Measurements from ENCODE around the gene ZKSCAN1.
"Not testable (repeated sequence)": the region's sequence is repeated elsewhere in the genome, so short reads cannot be mapped to it uniquely, and the experiment has no call there.

ZKSCAN1 gene

GRCh38 chr7:100015232-100016214 lies at the start of gene ZKSCAN1:
TSS of gene ZKSCAN1 (plus strand) at chr7:100015596. CDS start at chr7:100023507, 7,911 bp downstream.
- peak; percentile 63 to 70 for DNase-seq (ENCODE audit: low read depth in 2 of 2)

- DNase-seq (ENCODE audit: low read depth in 2 of 2) = no peak
Observed at GRCh38 chr7:99969298-99969697, 46.1 kb upstream of the ZKSCAN1 start.

GRCh38 chr7:99969813-99970212 lies 45.6 kb upstream of the ZKSCAN1 start:
- not testable (repeated sequence) for DNase-seq (ENCODE audit: low read depth in 2 of 2)

- DNase-seq (ENCODE audit: low read depth in 2 of 2) = no peak
Observed at GRCh38 chr7:99971242-99971641, 44.2 kb upstream of the ZKSCAN1 start.

GRCh38 chr7:99973817-99974216 lies 41.6 kb upstream of the ZKSCAN1 start:
- DNase-seq (ENCODE audit: low read depth in 2 of 2) = not testable (repeated sequence)

GRCh38 chr7:99974681-99975080 lies 40.7 kb upstream of the ZKSCAN1 start:
- no peak for DNase-seq (ENCODE audit: low read depth in 2 of 2)

GRCh38 chr7:99975782-99976521 lies 39.4 kb upstream of the ZKSCAN1 start, which contains the start of gene AZGP1:
TSS of gene AZGP1 (minus strand) at chr7:99976031. CDS start at chr7:99976020, 11 bp downstream.
- DNase-seq (ENCODE audit: low read depth in 2 of 2) = no peak

GRCh38 chr7:99976626-99977025 lies 38.8 kb upstream of the ZKSCAN1 start:
- no peak for DNase-seq (ENCODE audit: low read depth in 2 of 2)

- DNase-seq (ENCODE audit: low read depth in 2 of 2) = peak; percentile 36 to 48
Observed at GRCh38 chr7:99979814-99980225, 35.6 kb upstream of the ZKSCAN1 start.

GRCh38 chr7:99980448-99980872 lies 34.9 kb upstream of the ZKSCAN1 start:
- not testable (repeated sequence) for DNase-seq (ENCODE audit: low read depth in 2 of 2)

- not testable (repeated sequence) for DNase-seq (ENCODE audit: low read depth in 2 of 2)
Observed at GRCh38 chr7:99981066-99981465, 34.3 kb upstream of the ZKSCAN1 start.

- no peak for DNase-seq (ENCODE audit: low read depth in 2 of 2)
Observed at GRCh38 chr7:99984593-99984992, 30.8 kb upstream of the ZKSCAN1 start.

GRCh38 chr7:99987306-99987705 lies 28.1 kb upstream of the ZKSCAN1 start:
- not testable (repeated sequence) for DNase-seq (ENCODE audit: low read depth in 2 of 2)

GRCh38 chr7:99987846-99988245 lies 27.6 kb upstream of the ZKSCAN1 start:
- no peak for DNase-seq (ENCODE audit: low read depth in 2 of 2)

GRCh38 chr7:99990460-99990852 lies 24.9 kb upstream of the ZKSCAN1 start:
- DNase-seq (ENCODE audit: low read depth in 2 of 2) = no peak

GRCh38 chr7:99991543-99991942 lies 23.9 kb upstream of the ZKSCAN1 start:
- not testable (repeated sequence) for DNase-seq (ENCODE audit: low read depth in 2 of 2)

- DNase-seq (ENCODE audit: low read depth in 2 of 2) = no peak
Observed at GRCh38 chr7:99992330-99993038, 22.9 kb upstream of the ZKSCAN1 start.

- DNase-seq (ENCODE audit: low read depth in 2 of 2) = no peak
Observed at GRCh38 chr7:99994819-99995218, 20.6 kb upstream of the ZKSCAN1 start.

- DNase-seq (ENCODE audit: low read depth in 2 of 2) = no peak
Observed at GRCh38 chr7:99996755-99997544, 18.4 kb upstream of the ZKSCAN1 start.

- DNase-seq (ENCODE audit: low read depth in 2 of 2) = peak in 1 of 2 donors; percentile 39
Observed at GRCh38 chr7:99997545-99998137, 17.8 kb upstream of the ZKSCAN1 start.
